Prostate gland (tissue), 2 donors: Measurements from ENCODE around the gene USP6. TPM values are rescaled to one million over a fixed set of nuclear protein-coding genes. Genes with fewer than 3 reads are reported as not detected.
A peak's percentile ranks its signal among the peaks of the same experiment; 100 is the strongest.
"Not testable (repeated sequence)": the region's sequence is repeated elsewhere in the genome, so short reads cannot be mapped to it uniquely, and the experiment has no call there.

ENCODE experiments used
- DNase-seq: peaks from one replicate; pipeline ENCODE4 v3.0.0-alpha.2; 2019; ENCODE audit warnings: low spot score
- H3K27ac ChIP-seq, 2 donors: fragments of 200-600 bp; sonication (generic); 2 replicates each; pipeline ENCODE4 v1.5.1; 2017 to 2019
- H3K27me3 ChIP-seq: fragments of 200-600 bp; sonication (generic); replicated peaks from 2 replicates; pipeline ENCODE4 v1.5.1; 2019; ENCODE audit not compliant: insufficient read depth
- H3K36me3 ChIP-seq, 2 donors: fragments of 200-600 bp; sonication (generic); 1 replicate in 1 of 2; 2 replicates in 1 of 2; pipeline versions ENCODE4 v1.5.1 to v1.8.1; 2017 to 2019
- H3K4me1 ChIP-seq: fragments of 200-600 bp; sonication (generic); replicated peaks from 2 replicates; pipeline ENCODE4 v1.5.1; 2019
- H3K4me3 ChIP-seq, 2 donors: fragments of 200-600 bp; sonication (generic); 2 replicates each; pipeline ENCODE4 v1.5.1; 2017 to 2019
- H3K9me3 ChIP-seq: fragments of 200-600 bp; sonication (generic); 2 replicates; pipeline ENCODE4 v1.5.1; 2017
- POLR2A ChIP-seq: fragments of 450-650 bp; IDR thresholded peaks from one replicate; pipeline ENCODE4 v1.6.1; 2016; ENCODE audit warnings: antibody characterized with exemption, mild to moderate bottlenecking
- POLR2AphosphoS5 ChIP-seq: sonication (generic); formaldehyde crosslinking; IDR thresholded peaks from one replicate; pipeline ENCODE4 v1.6.1; 2017; ENCODE audit warnings: antibody characterized with exemption
- WGBS: methylation state at CpG from one replicate; pipeline ENCODE4 v1.1.5; 2018; 5-methylcytosine and 5-hydroxymethylcytosine counted together
- intact Hi-C: fragments of 100-400 bp; cut with DNase I; formaldehyde crosslinking; loops from one replicate; pipeline ENCODE4 v1.14.2; 2022
- total RNA-seq, 2 donors: library from RNA; depleted of rRNA; stranded (reverse); fragments of >200 nt; gene quantifications; one replicate each; pipeline ENCODE4 v1.1.0, GENCODE V29; 2016
- TF ChIP-seq, protein P1 (sequence below), 4 experiments: fragments of 200-600 bp in 2 of 4; fragments of 450-650 bp in 2 of 4; sonication (generic) in 2 of 4; IDR thresholded peaks; 1 replicate in 3 of 4; 2 replicates in 1 of 4; pipeline ENCODE4 v1.5.1; 2016 to 2019; ENCODE audit warnings: antibody characterized with exemption in 4 of 4, mild to moderate bottlenecking in 2 of 4, moderate library complexity in 2 of 4

Gene USP6
- total RNA-seq, 2 donors from 2014 or later, result 1.4 to 6.8 TPM

DNA sequence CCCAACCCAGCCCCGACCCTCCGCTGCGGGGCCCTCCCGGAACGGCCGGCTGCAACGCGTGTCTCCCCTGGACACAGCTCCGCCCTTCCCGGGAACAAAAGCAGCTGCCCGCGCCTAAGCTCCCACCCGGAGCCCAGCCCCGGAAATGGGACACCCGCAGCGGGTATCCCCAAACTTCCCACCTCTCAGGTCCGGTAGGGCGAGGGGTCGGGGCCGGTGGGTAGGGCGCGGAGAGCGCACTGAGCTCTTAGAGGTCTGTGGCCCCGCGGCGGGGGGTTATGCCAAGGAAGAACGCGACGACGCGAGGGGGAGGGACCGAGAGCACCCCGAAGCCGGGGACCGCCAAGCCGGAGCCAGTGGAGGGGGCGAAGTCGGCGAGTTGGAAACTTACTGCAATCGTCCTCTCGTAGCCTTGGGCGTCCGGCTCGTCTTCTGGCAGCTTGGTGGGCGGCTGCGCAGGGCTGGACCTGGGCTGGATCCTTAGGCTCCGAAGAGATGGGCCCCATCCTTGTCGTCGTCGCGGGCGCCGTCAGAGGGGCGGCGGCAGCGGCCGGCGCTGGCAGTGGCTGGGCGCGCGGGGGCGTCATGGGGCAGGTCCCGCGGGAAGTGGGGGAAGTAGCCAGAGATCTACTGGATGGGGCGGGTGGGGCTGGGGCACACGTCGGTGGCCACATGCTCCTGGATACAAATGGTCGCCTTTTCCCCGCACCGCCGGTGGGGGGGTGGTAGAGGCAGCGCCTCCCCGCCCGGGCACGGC, 6.9 kb downstream of the USP6 start:
- Histone ChIP-seq H3K4me1 (no peaks in the 10 kb centered on the region), H3K4me3 (peak overlapping the region; percentile 35 to 36), H3K27ac (peak overlapping the region in 1 of 2 donors; percentile 56), H3K9me3 (no peaks in the 10 kb centered on the region), H3K36me3 (no peaks in the 10 kb centered on the region), H3K27me3 (no peaks in the 10 kb centered on the region)
- WGBS, result 2% methylated on average over 74 of the region's 75 CpGs
- TF ChIP-seq, protein P1, sequence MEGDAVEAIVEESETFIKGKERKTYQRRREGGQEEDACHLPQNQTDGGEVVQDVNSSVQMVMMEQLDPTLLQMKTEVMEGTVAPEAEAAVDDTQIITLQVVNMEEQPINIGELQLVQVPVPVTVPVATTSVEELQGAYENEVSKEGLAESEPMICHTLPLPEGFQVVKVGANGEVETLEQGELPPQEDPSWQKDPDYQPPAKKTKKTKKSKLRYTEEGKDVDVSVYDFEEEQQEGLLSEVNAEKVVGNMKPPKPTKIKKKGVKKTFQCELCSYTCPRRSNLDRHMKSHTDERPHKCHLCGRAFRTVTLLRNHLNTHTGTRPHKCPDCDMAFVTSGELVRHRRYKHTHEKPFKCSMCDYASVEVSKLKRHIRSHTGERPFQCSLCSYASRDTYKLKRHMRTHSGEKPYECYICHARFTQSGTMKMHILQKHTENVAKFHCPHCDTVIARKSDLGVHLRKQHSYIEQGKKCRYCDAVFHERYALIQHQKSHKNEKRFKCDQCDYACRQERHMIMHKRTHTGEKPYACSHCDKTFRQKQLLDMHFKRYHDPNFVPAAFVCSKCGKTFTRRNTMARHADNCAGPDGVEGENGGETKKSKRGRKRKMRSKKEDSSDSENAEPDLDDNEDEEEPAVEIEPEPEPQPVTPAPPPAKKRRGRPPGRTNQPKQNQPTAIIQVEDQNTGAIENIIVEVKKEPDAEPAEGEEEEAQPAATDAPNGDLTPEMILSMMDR (IDR thresholded peaks at IDR 0.05), result no peak
- TF ChIP-seq POLR2A (no peak), POLR2AphosphoS5 (no peak)
- no peak for DNase-seq
- intact Hi-C loops, result no loop called here

DNA sequence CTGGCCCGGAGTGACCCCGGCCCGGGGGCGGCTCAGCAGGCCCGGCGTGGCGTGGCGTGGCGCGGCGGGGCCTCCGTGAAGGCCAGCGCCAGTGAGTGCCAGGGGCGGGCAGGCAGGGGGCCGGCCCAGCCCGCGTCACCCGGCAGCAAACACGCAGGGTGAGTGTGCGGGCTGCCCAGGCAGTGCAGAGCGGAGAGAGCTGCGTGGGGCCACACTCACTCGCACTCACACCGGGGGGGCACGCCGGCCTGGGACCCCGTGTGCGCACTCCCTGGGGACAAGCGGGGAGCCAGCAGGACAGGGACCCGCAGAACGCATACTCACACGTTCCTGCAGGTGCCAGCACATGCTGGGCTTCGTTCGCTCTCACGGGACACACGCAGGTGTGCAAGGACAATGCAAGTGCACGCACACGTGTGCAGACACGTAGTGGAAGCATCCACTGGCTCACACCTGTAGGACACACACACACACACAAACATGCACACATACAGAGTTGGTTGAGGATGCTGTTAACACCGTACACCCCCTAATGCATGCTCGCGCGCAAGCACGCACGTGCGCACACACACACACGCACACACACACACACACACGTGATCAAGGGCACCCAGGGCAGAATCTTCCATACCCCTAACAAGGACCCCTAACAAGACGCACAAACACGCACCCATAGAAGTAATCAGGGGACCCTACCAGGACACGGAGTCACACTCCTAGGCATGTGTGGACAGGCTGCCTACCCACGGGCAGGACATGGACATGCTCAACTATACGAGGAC, 7.7 kb downstream of the USP6 start:
- peak overlapping the region; percentile 35 to 36 for H3K4me3 ChIP-seq

DNA sequence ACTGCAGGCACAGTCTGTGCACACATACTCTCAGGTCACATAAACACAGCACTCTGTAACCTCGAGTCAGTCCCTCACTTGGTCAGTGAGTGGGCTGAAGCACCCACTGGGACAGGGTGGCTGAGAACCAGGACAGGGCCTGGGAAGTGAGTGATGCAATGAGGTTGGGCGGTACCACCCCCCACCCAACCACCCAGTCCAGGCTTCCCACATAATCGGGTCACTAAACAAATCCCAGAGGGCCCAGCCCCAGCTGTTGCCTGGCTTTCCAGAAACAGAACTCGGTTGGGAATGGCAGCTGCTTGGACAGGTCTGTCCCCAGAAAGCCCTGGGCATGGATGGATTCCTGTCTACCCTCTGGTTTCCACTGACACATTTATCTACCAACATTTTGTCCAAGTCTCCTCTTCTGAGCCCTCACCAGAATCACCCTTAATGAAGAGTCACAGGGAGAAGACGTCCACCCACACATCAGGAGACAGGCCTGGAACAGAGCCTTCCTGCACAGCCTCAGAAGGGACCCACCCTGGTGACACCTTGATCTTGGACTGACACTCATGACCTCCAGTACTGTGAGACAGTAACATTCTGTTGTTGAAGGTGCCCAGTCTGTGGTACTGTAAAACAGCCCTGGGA, 8.4 kb downstream of the USP6 start:
- 78% methylated on average over 5 of the region's 5 CpGs for WGBS
- H3K27me3 ChIP-seq, H3K27ac ChIP-seq, DNase-seq, H3K36me3 ChIP-seq, intact Hi-C loops, H3K4me1 ChIP-seq, H3K4me3 ChIP-seq, H3K9me3 ChIP-seq: not testable (repeated sequence)

More for the DNA sequence above, 7.7 kb downstream of the USP6 start:
- TF ChIP-seq POLR2AphosphoS5, result no peak
- TF ChIP-seq, protein P1 (IDR thresholded peaks at IDR 0.05), result no peak
- TF ChIP-seq POLR2A, result no peak
- intact Hi-C loops, result no loop called here
- no peaks in the 10 kb centered on the region for H3K9me3 ChIP-seq
- H3K36me3 ChIP-seq, result no peaks in the 10 kb centered on the region
- no peak for DNase-seq
- H3K27me3 ChIP-seq, result no peaks in the 10 kb centered on the region
- no peaks in the 10 kb centered on the region for H3K4me1 ChIP-seq
- no peak overlapping the region for H3K27ac ChIP-seq
- 32% methylated on average over 37 of the region's 53 CpGs for WGBS

DNA sequence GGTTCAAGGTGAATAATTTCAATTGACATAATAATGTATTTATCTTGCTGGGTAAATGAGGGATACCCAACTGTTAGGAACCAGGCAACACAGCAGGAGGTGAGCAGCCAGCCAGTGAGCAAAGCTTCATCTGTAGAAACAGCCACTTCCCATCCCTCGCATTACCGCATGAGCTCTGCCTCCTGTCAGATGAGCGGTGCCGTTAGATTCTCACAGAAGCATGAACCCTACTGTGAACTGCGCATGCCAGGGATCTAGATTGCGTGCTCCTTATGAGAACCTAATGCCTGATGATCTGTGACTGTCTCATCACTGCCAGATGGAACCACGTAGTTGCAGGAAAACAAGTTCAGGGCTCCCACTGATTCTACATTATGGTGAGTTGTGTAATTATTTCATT, 9.1 kb downstream of the USP6 start:
- WGBS, result 82% methylated on average over 7 of the region's 7 CpGs
- H3K9me3 ChIP-seq, H3K4me3 ChIP-seq, intact Hi-C loops, H3K27ac ChIP-seq, H3K27me3 ChIP-seq, DNase-seq, H3K36me3 ChIP-seq, H3K4me1 ChIP-seq: not testable (repeated sequence)

DNA sequence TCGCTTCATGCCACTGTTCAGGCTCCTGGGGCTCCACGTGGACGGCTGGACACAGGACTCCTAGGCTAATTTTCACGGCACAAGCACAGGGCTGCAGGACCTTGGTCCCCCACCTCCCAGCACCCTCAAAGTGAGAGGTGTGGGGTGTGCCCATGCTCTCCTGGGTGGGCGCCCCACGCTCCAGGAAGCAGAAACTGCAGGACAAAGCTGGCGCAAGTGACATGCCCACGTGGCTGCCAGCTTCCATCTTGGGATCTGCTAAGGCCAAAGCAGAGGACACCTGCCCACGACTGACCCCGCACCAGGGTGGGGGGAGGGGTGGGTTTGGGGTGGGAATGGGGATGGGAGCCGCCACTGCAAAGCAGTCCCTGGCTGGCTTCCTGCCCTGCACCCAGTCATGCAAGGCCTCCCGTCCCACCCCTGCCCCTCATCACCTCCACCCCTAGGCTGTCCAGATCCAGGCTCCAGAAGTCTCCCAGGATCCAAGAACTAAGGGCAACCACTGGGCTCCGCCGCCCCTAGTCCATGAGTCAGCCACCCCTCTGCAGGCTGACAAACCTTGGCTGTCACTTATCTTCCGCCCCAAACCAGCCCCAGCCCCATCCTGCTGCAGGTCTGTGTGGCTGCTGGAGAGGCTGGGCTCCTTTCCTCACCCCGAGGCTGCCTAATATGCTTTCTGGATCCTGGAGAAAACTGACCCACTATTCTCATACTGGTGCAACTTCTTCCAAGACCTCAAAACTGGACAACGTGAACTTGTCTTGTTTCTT, 11.1 kb downstream of the USP6 start:
- Histone ChIP-seq H3K27me3 (no peaks in the 10 kb centered on the region), H3K36me3 (no peaks in the 10 kb centered on the region), H3K4me1 (no peaks in the 10 kb centered on the region), H3K9me3 (no peaks in the 10 kb centered on the region), H3K4me3 (no peak overlapping the region), H3K27ac (no peak overlapping the region)
- no peak for DNase-seq
- intact Hi-C loops, result no loop called here
- TF ChIP-seq POLR2A, result no peak
- TF ChIP-seq, protein P1 (IDR thresholded peaks at IDR 0.05), result no peak
- TF ChIP-seq POLR2AphosphoS5, result no peak
- WGBS, result 78% methylated on average over 17 of the region's 17 CpGs
